Gastroesophageal sphincter (tissue), 4 donors: ENCODE measurements around the gene CPEB1. TPM values are rescaled to one million over a fixed set of nuclear protein-coding genes. Genes with fewer than 3 reads are reported as not detected.

Experiments
- ATAC-seq: fragments of 150-250 bp; one replicate; pipeline ENCODE4 v1.9.1; 2016; ENCODE audit warnings: mild to moderate bottlenecking, moderate library complexity
- H3K27ac ChIP-seq, 4 donors: fragments of 200-600 bp; sonication (generic) in 3 of 4; 1 replicate in 3 of 4; 2 replicates in 1 of 4; pipeline ENCODE4 v1.5.1; 2016 to 2019
- H3K27me3 ChIP-seq: fragments of 200-600 bp; sonication (generic); one replicate; pipeline ENCODE4 v1.5.1; 2019
- H3K36me3 ChIP-seq, 2 donors: fragments of 200-600 bp; sonication (generic); one replicate each; pipeline ENCODE4 v1.5.1; 2019; ENCODE audit warnings: control low read depth in 1 of 2
- H3K4me1 ChIP-seq, 3 donors: fragments of 200-600 bp; sonication (generic); 1 replicate in 2 of 3; 2 replicates in 1 of 3; pipeline ENCODE4 v1.5.1; 2016 to 2019; ENCODE audit warnings: control low read depth in 2 of 3
- H3K4me3 ChIP-seq, 2 donors: fragments of 200-600 bp; sonication (generic); one replicate each; pipeline ENCODE4 v1.5.1; 2019; ENCODE audit warnings: mild to moderate bottlenecking in 1 of 2, moderate library complexity in 1 of 2
- H3K9me3 ChIP-seq, 3 donors: fragments of 200-600 bp; sonication (generic); one replicate each; pipeline ENCODE4 v1.5.1; 2017 to 2019; ENCODE audit warnings: control low read depth in 2 of 3
- EP300 ChIP-seq: sonication (generic); formaldehyde crosslinking; IDR thresholded peaks from one replicate; pipeline ENCODE4 v1.6.1; 2017; ENCODE audit warnings: antibody characterized with exemption, mild to moderate bottlenecking
- POLR2A ChIP-seq, 2 donors: fragments of 450-650 bp; IDR thresholded peaks; one replicate each; pipeline ENCODE4 v1.6.1; 2017; ENCODE audit warnings: antibody characterized with exemption in 2 of 2, mild to moderate bottlenecking in 2 of 2, moderate library complexity in 1 of 2
- POLR2AphosphoS5 ChIP-seq: sonication (generic); formaldehyde crosslinking; IDR thresholded peaks from one replicate; pipeline ENCODE4 v1.6.1; 2017; ENCODE audit warnings: antibody characterized with exemption
- WGBS, 2 donors: methylation state at CpG; one replicate each; pipeline ENCODE4 v1.1.5; 2018; ENCODE audit warnings: low coverage in 1 of 2; 5-methylcytosine and 5-hydroxymethylcytosine counted together
- total RNA-seq, 4 donors: library from RNA; depleted of rRNA; stranded (reverse); fragments of >200 nt; gene quantifications; one replicate each; pipeline ENCODE4 v1.1.0, GENCODE V29; 2016
- TF ChIP-seq, protein P1 (sequence below), 4 experiments: fragments of 200-600 bp in 2 of 4; fragments of 450-650 bp in 2 of 4; sonication (generic) in 1 of 4; IDR thresholded peaks; one replicate each; pipeline ENCODE4 v1.5.1; 2017 to 2019; ENCODE audit warnings: antibody characterized with exemption in 4 of 4, mild to moderate bottlenecking in 2 of 4, moderate library complexity in 2 of 4

Gene CPEB1
- total RNA-seq, 4 donors from 2014 or later = 3.2 to 7.8 (median 5.3) TPM

DNA sequence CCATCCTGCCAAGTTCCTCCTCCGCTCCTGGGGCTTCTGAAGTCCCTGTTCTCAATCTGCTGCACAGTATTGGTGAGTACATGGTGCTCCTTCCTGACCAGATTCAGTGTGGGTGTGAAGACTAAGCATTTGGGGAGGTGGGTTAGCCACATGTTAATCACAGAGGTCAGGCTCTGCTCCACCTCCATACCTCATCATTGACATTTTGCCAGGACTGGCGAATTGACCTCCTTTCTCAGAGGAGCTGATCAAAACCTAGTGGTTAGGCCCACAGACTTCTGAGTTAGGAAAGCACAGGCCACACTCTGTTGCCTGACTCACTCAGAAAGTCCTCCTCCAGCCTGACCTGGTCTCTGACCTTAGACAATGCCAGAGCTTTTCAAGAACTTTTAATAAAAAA, 98.5 kb downstream of the CPEB1 start:
- Histone ChIP-seq H3K4me1 (no peaks in the 10 kb centered on the region), H3K4me3 (no peak overlapping the region), H3K27ac (no peak overlapping the region), H3K27me3 (no peaks in the 10 kb centered on the region), H3K9me3 (no peaks in the 10 kb centered on the region), H3K36me3 (peaks cover 0 to 79% of the 10 kb centered on the region in 2 donors)
- TF ChIP-seq POLR2A (IDR thresholded peaks at IDR 0.05) = no peak
- no peak for TF ChIP-seq POLR2AphosphoS5
- WGBS, 2 donors = 92 to 93% methylated on average over 2 of the region's 2 CpGs
- ATAC-seq = no peak

DNA sequence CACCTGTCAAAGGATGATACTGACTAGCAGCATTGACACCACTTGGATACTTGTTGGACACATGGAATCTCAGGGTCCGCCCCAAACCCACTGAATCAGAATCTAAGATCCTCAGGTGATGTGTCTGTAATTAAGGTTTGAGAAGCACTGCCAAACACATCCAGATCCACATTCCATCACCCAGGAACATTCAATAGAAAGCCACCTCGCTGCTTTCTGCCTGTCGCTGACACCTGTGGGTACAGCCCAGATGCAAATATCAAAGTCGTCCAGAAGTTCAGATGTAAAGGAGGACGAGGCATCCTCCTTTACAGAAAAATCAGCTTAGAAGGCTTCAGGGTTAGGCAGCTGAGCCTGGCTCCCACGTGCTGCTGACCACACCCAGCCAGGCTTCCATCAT, 101.7 kb downstream of the CPEB1 start:
- no peaks in the 10 kb centered on the region for H3K9me3 ChIP-seq
- ATAC-seq = no peak
- no peaks in the 10 kb centered on the region for H3K27me3 ChIP-seq
- H3K36me3 ChIP-seq = peaks cover 0 to 47% of the 10 kb centered on the region in 2 donors
- no peak overlapping the region for H3K4me3 ChIP-seq
- 20 to 86% methylated on average over 1 to 6 of the region's 6 CpGs for WGBS, 2 donors
- H3K4me1 ChIP-seq = peaks cover 0 to 11% (median 4%) of the 10 kb centered on the region in 3 donors
- TF ChIP-seq POLR2AphosphoS5 = no peak
- no peak for TF ChIP-seq POLR2A (IDR thresholded peaks at IDR 0.05)
- no peak for TF ChIP-seq EP300
- TF ChIP-seq, protein P1, sequence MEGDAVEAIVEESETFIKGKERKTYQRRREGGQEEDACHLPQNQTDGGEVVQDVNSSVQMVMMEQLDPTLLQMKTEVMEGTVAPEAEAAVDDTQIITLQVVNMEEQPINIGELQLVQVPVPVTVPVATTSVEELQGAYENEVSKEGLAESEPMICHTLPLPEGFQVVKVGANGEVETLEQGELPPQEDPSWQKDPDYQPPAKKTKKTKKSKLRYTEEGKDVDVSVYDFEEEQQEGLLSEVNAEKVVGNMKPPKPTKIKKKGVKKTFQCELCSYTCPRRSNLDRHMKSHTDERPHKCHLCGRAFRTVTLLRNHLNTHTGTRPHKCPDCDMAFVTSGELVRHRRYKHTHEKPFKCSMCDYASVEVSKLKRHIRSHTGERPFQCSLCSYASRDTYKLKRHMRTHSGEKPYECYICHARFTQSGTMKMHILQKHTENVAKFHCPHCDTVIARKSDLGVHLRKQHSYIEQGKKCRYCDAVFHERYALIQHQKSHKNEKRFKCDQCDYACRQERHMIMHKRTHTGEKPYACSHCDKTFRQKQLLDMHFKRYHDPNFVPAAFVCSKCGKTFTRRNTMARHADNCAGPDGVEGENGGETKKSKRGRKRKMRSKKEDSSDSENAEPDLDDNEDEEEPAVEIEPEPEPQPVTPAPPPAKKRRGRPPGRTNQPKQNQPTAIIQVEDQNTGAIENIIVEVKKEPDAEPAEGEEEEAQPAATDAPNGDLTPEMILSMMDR (IDR thresholded peaks at IDR 0.05) = no peak
- H3K27ac ChIP-seq = no peak overlapping the region

DNA sequence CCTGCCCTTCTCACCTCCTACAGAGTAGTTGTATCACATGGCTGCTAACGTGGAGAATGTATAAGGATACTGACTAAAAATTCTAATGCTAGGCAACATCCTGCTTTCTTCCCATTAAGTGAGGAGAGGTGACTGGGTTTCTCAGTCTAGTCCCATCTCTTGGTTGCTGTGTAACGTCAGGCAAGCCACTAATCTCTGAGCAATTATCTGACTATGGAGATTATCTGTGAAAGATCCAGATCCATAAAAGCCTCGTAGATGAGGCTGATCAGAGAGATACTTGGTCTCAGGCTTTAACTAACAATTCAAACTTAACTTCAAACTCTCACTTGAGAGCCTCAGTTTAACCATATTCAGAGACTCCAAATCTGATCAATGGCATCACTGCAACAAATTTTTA, 102.2 kb downstream of the CPEB1 start:
- H3K27ac ChIP-seq = no peak overlapping the region
- peaks cover 0 to 11% (median 4%) of the 10 kb centered on the region in 3 donors for H3K4me1 ChIP-seq
- TF ChIP-seq, protein P1 (IDR thresholded peaks at IDR 0.05) = no peak
- TF ChIP-seq EP300 = no peak
- TF ChIP-seq POLR2AphosphoS5 = no peak
- no peak for TF ChIP-seq POLR2A (IDR thresholded peaks at IDR 0.05)
- no peak for ATAC-seq
- 38 to 72% methylated on average over 3 of the region's 3 CpGs for WGBS, 2 donors
- H3K27me3 ChIP-seq = no peaks in the 10 kb centered on the region
- no peak overlapping the region for H3K4me3 ChIP-seq
- H3K9me3 ChIP-seq = no peaks in the 10 kb centered on the region
- peaks cover 0 to 42% of the 10 kb centered on the region in 2 donors for H3K36me3 ChIP-seq

DNA sequence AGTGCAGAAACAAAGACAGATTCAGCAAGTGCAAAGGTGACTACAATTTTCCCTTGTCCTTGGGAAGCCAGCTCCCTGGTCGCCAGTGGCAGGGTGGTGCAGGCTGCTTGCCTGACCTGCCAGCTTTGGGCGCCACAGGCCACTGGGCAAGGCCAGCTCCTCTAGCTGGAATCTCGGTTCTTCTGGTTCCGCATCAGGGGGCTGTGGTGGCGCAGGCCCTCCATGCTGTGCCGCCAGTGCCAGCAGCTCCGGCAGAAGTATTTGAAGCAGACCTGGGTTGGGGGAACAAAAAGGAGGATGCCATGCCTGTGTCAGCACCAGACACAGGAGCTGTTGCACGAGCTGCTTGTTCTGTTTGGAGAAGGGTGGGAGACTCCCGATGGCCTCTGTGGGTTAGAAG, 102.7 kb downstream of the CPEB1 start:
- WGBS, 2 donors = 72% methylated on average over 3 of the region's 9 CpGs; no CpG with 5 or more reads in 1 of the 2 donors
- no peaks in the 10 kb centered on the region for H3K27me3 ChIP-seq
- no peak overlapping the region for H3K4me3 ChIP-seq
- H3K4me1 ChIP-seq = peaks cover 0 to 13% (median 4%) of the 10 kb centered on the region in 3 donors
- no peak for ATAC-seq
- no peak overlapping the region for H3K27ac ChIP-seq
- H3K9me3 ChIP-seq = no peaks in the 10 kb centered on the region
- H3K36me3 ChIP-seq = peaks cover 0 to 37% of the 10 kb centered on the region in 2 donors
- TF ChIP-seq, protein P1 (IDR thresholded peaks at IDR 0.05) = no peak
- TF ChIP-seq POLR2A (IDR thresholded peaks at IDR 0.05) (no peak), POLR2AphosphoS5 (no peak), EP300 (no peak)

DNA sequence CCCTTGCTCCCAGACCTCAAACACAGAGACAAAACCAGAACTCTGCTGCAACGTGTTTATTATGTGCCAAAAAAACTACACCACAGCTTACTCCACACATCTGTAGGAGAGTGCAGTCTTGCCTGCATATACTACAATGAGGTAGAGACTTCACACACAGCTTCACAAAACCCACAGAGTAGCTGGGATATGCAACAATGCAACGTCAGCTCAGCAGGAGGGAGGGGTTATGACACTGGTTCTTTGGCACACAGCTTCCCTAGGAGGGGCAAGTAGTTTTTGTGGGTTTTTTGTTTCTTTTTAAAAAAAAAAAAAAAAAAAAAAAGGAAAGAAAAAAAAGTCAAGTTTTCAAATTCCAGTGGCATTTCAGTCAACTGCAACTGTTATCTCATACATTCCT, 104.0 kb downstream of the CPEB1 start:
- H3K27me3 ChIP-seq = no peaks in the 10 kb centered on the region
- 14 to 43% methylated on average over 1 to 2 of the region's 2 CpGs for WGBS, 2 donors
- H3K27ac ChIP-seq = no peak overlapping the region
- H3K36me3 ChIP-seq = peaks cover 0 to 33% of the 10 kb centered on the region in 2 donors
- H3K4me1 ChIP-seq = peaks cover 0 to 26% (median 12%) of the 10 kb centered on the region in 3 donors
- ATAC-seq = no peak
- H3K4me3 ChIP-seq = no peak overlapping the region
- TF ChIP-seq, protein P1 (IDR thresholded peaks at IDR 0.05) = no peak
- no peak for TF ChIP-seq POLR2A (IDR thresholded peaks at IDR 0.05)
- TF ChIP-seq EP300 = no peak
- TF ChIP-seq POLR2AphosphoS5 = no peak
- no peaks in the 10 kb centered on the region for H3K9me3 ChIP-seq
